K562 (cell line): ENCODE results near the gene SLC7A6OS. TPM values are rescaled to one million over a fixed set of nuclear protein-coding genes. Genes with fewer than 3 reads are reported as not detected.

Source experiments
- CAMTA2 ChIP-seq: fragments of 250-450 bp; sonication (Bioruptor Pico); conservative IDR thresholded peaks from 2 replicates; pipeline ENCODE4 v1.5.1; 2022
- CHD2 ChIP-seq: IDR thresholded peaks from 2 replicates; pipeline ENCODE4 v1.6.1; 2011; ENCODE audit warnings: low read depth, low read length
- FOS ChIP-seq: IDR thresholded peaks from 3 replicates; pipeline ENCODE4 v1.6.1; 2011; ENCODE audit not compliant: insufficient read length; ENCODE audit errors: extremely low read depth
- GATAD2A ChIP-seq: fragments of 450-650 bp; IDR thresholded peaks from 2 replicates; pipeline ENCODE4 v1.6.1; 2017
- HMGN3 ChIP-seq: IDR thresholded peaks from 2 replicates; pipeline ENCODE4 v1.6.1; 2011; ENCODE audit warnings: borderline replicate concordance, low read depth, mild to moderate bottlenecking, mixed read lengths, low read length; ENCODE audit not compliant: insufficient read length; ENCODE audit errors: extremely low read depth
- KLF6 ChIP-seq: fragments of 250-450 bp; sonication (Bioruptor Pico); IDR thresholded peaks from 2 replicates; pipeline ENCODE4 v1.4.0; 2020; ENCODE audit warnings: mild to moderate bottlenecking, moderate library complexity, borderline replicate concordance
- MAFK ChIP-seq: IDR thresholded peaks from 2 replicates; pipeline ENCODE4 v1.6.1; 2011; ENCODE audit warnings: low read length, improper control_type of control experiment
- MECOM ChIP-seq: fragments of 250-450 bp; sonication (Bioruptor Pico); IDR thresholded peaks from 2 replicates; pipeline ENCODE4 v1.8.0; 2022; ENCODE audit warnings: inconsistent platforms
- MTA2 ChIP-seq: fragments of 450-650 bp; IDR thresholded peaks from 2 replicates; pipeline ENCODE4 v1.6.1; 2016; ENCODE audit warnings: low read depth
- NFRKB ChIP-seq: fragments of 450-650 bp; IDR thresholded peaks from 2 replicates; pipeline ENCODE4 v1.6.1; 2016; ENCODE audit warnings: low read depth
- POU5F1 ChIP-seq: fragments of 150-350 bp; IDR thresholded peaks from 2 replicates; pipeline ENCODE4 v1.6.1; 2014; ENCODE audit warnings: borderline replicate concordance, low read length, low read depth, mild to moderate bottlenecking; ENCODE audit not compliant: partially characterized antibody
- RAD51 ChIP-seq: fragments of 450-650 bp; IDR thresholded peaks from 2 replicates; pipeline ENCODE4 v1.7.1; 2016; ENCODE audit warnings: low read depth, mild to moderate bottlenecking, borderline replicate concordance
- RUNX1 ChIP-seq: sonication (generic); IDR thresholded peaks from 2 replicates; pipeline ENCODE4 v1.6.1; 2016; ENCODE audit warnings: antibody characterized with exemption, low read depth
- TCF7L2 ChIP-seq: fragments of 150-350 bp; IDR thresholded peaks from 2 replicates; pipeline ENCODE4 v1.6.1; 2016; ENCODE audit warnings: low read depth, mild to moderate bottlenecking, low read length, moderate library complexity
- ZEB2 ChIP-seq: fragments of 450-650 bp; IDR thresholded peaks from 2 replicates; pipeline ENCODE4 v1.6.1; 2016
- polyA plus RNA-seq, 8 experiments: library from polyadenylated mRNA; depleted of rRNA in 4 of 8; stranded (reverse) in 5 of 8; unstranded in 3 of 8; fragments of >200 nt; fragmentation: Nextera tagmentation in 2 of 8; fragmentation: Illumina TruSeq in 1 of 8; extraction: Ambion mirVana in 2 of 8; extraction: Trizol in 1 of 8; gene quantifications; 2 replicates each; pipeline versions ENCODE4 v1.2.1 to v1.2.3, GENCODE V29; 2011 to 2014; ENCODE audit warnings: inconsistent platforms in 1 of 8, missing spikeins in 1 of 8
- total RNA-seq, 7 experiments: library from RNA; depleted of rRNA in 6 of 7; stranded (reverse); fragments of >200 nt in 6 of 7; fragmentation: Illumina TruSeq in 2 of 7; extraction: Trizol in 2 of 7; gene quantifications; 2 replicates each; pipeline versions ENCODE4 v1.2.1 to v1.2.3, GENCODE V29; 2011 to 2021; ENCODE audit warnings: low replicate concordance in 1 of 7
- TF ChIP-seq, protein P1 (sequence below): IDR thresholded peaks from 2 replicates; pipeline ENCODE4 v1.6.1; 2014; ENCODE audit warnings: antibody characterized with exemption
- TF ChIP-seq, protein P2 (sequence below), 2 experiments: IDR thresholded peaks in 1 of 2; conservative IDR thresholded peaks in 1 of 2; 2 replicates each; pipeline ENCODE4 v1.6.1; 2016; ENCODE audit warnings: low read depth in 2 of 2, mild to moderate bottlenecking in 1 of 2, missing compliant biosample characterization in 1 of 2, missing genetic modification characterization in 1 of 2, moderate library complexity in 1 of 2
- TF ChIP-seq, protein P3 (sequence below): sonication (generic); formaldehyde crosslinking; IDR thresholded peaks from 2 replicates; pipeline ENCODE4 v1.8.0; 2022; ENCODE audit warnings: mild to moderate bottlenecking, missing genetic modification reagents
- TF ChIP-seq, protein P4 (sequence below): fragments of 250-450 bp; sonication (Bioruptor Pico); IDR thresholded peaks from 2 replicates; pipeline ENCODE4 v1.8.0; 2022; ENCODE audit warnings: inconsistent platforms, mild to moderate bottlenecking, moderate library complexity, borderline replicate concordance
- TF ChIP-seq, protein P5 (sequence below): fragments of 450-650 bp; IDR thresholded peaks from 2 replicates; pipeline ENCODE4 v1.6.1; 2017; ENCODE audit warnings: antibody characterized with exemption

SLC7A6OS gene
- total and polyA plus RNA-seq, 9 of the 15 experiments (the other 6 are each of a cell fraction or from before 2014, with no cell fraction given) = 2.7 to 23.6 (median 17.2) TPM

DNA sequence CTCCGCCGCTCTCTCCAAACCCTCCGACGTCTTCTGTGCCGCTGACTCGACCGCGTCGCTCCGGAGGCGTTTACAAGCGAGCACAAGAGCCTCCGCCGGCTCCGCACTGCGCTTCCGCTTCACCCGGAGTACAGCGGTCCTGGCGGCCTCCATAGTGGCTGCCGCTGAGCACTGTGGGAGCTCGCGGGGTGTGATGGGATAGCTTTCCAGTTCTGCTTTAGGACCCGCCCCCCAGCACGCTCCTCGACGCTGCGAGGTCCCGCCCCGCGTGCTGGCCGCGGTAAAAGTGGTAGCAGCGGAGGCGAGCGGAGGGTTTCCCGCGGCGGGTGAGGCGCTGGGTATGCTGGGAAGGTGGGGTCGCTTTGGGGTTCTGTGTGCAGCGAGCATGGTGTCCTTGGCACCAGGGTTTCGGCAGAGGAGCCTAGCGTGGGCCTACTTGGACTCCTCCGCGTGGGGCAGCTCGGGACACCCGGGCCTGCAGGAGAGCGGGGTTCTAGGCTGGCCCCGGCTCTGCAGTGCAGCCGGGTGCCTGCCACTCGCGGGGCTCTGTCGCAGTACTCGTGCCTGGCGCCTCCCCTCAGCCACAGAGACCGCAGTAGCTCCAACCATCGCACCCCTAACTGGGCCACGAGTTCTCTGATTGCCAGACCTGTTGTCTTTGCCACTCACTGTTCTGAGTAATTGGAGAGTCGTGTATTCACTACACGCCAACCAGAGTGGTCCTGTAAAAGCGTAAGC, at the start of gene SLC7A6OS, which contains the start of gene PRMT7 (continued):
- TF ChIP-seq, protein P1, sequence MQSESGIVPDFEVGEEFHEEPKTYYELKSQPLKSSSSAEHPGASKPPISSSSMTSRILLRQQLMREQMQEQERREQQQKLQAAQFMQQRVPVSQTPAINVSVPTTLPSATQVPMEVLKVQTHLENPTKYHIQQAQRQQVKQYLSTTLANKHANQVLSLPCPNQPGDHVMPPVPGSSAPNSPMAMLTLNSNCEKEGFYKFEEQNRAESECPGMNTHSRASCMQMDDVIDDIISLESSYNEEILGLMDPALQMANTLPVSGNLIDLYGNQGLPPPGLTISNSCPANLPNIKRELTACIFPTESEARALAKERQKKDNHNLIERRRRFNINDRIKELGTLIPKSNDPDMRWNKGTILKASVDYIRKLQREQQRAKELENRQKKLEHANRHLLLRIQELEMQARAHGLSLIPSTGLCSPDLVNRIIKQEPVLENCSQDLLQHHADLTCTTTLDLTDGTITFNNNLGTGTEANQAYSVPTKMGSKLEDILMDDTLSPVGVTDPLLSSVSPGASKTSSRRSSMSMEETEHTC = no peak
- TF ChIP-seq RUNX1 (no peak), HMGN3 (no peak), RAD51 (no peak), TCF7L2 (no peak), NFRKB (peak; percentile 66; the same call in 1 of the 2 replicates), MTA2 (no peak; the same call in 1 of the 2 replicates), KLF6 (CRISPR knock-in tag) (no peak), CHD2 (no peak), GATAD2A (no peak), CAMTA2 (CRISPR knock-in tag) (no peak), POU5F1 (no peak), FOS (no peak), ZEB2 (0 out of 2 replicates have a peak, but pooled peaks have one; percentile 18), MAFK (no peak), MECOM (CRISPR knock-in tag) (no peak)
- TF ChIP-seq, protein P2, sequence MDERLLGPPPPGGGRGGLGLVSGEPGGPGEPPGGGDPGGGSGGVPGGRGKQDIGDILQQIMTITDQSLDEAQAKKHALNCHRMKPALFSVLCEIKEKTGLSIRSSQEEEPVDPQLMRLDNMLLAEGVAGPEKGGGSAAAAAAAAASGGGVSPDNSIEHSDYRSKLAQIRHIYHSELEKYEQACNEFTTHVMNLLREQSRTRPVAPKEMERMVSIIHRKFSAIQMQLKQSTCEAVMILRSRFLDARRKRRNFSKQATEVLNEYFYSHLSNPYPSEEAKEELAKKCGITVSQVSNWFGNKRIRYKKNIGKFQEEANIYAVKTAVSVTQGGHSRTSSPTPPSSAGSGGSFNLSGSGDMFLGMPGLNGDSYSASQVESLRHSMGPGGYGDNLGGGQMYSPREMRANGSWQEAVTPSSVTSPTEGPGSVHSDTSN (CRISPR knock-in tag; IDR thresholded peaks at IDR 0.05; ENCODE audit: low read depth) = no peak
- TF ChIP-seq, protein P2 (tag; conservative IDR thresholded peaks at IDR 0.05; ENCODE audit: low read depth) = no peak
- TF ChIP-seq, protein P3, sequence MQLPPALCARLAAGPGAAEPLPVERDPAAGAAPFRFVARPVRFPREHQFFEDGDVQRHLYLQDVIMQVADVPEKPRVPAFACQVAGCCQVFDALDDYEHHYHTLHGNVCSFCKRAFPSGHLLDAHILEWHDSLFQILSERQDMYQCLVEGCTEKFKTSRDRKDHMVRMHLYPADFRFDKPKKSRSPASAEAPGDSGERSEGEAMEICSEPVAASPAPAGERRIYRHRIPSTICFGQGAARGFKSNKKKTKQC (CRISPR knock-in tag) = peak; percentile 87; the same call in 1 of the 2 replicates
- TF ChIP-seq, protein P4, sequence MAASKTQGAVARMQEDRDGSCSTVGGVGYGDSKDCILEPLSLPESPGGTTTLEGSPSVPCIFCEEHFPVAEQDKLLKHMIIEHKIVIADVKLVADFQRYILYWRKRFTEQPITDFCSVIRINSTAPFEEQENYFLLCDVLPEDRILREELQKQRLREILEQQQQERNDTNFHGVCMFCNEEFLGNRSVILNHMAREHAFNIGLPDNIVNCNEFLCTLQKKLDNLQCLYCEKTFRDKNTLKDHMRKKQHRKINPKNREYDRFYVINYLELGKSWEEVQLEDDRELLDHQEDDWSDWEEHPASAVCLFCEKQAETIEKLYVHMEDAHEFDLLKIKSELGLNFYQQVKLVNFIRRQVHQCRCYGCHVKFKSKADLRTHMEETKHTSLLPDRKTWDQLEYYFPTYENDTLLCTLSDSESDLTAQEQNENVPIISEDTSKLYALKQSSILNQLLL = no peak
- TF ChIP-seq, protein P5, sequence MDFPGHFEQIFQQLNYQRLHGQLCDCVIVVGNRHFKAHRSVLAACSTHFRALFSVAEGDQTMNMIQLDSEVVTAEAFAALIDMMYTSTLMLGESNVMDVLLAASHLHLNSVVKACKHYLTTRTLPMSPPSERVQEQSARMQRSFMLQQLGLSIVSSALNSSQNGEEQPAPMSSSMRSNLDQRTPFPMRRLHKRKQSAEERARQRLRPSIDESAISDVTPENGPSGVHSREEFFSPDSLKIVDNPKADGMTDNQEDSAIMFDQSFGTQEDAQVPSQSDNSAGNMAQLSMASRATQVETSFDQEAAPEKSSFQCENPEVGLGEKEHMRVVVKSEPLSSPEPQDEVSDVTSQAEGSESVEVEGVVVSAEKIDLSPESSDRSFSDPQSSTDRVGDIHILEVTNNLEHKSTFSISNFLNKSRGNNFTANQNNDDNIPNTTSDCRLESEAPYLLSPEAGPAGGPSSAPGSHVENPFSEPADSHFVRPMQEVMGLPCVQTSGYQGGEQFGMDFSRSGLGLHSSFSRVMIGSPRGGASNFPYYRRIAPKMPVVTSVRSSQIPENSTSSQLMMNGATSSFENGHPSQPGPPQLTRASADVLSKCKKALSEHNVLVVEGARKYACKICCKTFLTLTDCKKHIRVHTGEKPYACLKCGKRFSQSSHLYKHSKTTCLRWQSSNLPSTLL = no peak
